GM13976 (cell line): ENCODE data around the gene ALDH8A1.

Source experiments
- DNase-seq: peaks from one replicate; pipeline ENCODE4 v3.0.0; 2012; ENCODE audit warnings: low spot score
- CTCF ChIP-seq: IDR thresholded peaks from 2 replicates; pipeline ENCODE4 v1.5.1; 2012; ENCODE audit warnings: borderline replicate concordance, mild to moderate bottlenecking; ENCODE audit not compliant: insufficient read depth; ENCODE audit errors: extremely low read depth, missing control alignments, control extremely low read depth
- in situ Hi-C: fragments of 300-500 bp; cut with MboI; formaldehyde crosslinking; loops from one replicate; pipeline ENCODE4 v1.12.0; 2022; ENCODE audit warnings: low sequenced_read_pairs, mixed read lengths, inconsistent platforms; ENCODE audit not compliant: unreplicated experiment

ALDH8A1 gene

GRCh38 chr6:134921276-134921675 lies 28.6 kb downstream of the ALDH8A1 start:
- TF ChIP-seq CTCF: no peak
- in situ Hi-C loops: no loop called here
- no peak for DNase-seq

DNA sequence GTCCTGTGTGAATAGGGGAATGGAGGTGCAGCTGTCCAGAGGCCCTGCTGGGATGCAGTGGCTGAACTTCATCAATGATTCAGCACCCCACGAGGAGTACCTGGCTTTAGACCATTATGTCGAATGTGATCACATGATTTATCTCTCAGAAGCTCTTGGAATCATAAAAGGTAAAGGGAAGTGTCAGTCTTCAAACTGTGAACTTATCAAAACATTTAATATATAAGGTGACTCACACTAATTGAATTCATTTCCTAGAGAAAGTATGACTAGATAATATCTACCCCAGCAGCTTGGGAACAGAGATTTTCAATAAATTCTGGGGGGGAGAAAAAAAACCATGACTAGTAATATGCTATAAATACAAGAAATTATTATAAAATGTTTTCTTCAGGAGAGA lies 29.5 kb downstream of the ALDH8A1 start:
- no peak for TF ChIP-seq CTCF
- no peak for DNase-seq
- in situ Hi-C loops: no loop called here

- no peak for TF ChIP-seq CTCF
- in situ Hi-C loops: no loop called here
These were observed 31.4 kb downstream of the ALDH8A1 start for GRCh38 chr6:134918418-134918961.

DNA sequence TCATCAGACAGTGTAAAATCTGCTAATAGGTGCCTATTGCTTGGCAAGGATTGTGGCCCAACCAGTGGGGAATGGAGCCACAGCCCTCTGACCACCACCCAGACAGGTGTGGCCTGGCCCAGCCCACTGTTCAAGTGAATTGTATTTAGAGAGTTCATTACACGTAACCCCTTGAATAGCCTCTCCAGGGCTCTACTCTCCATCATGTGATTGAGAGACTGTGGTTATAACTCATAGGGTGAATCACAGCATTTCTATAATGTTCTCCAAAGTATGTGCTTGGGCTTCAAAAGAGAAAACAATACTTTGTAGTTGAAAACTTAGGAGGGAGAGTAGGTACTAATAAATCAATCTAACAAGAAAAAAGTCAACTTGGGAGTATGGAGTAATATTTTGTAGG lies 38.4 kb downstream of the ALDH8A1 start:
- DNase-seq: no peak
- in situ Hi-C loops: no loop called here
- TF ChIP-seq CTCF: no peak

More at GRCh38 chr6:134918418-134918961, 31.4 kb downstream of the ALDH8A1 start:
- no peak for DNase-seq

DNA sequence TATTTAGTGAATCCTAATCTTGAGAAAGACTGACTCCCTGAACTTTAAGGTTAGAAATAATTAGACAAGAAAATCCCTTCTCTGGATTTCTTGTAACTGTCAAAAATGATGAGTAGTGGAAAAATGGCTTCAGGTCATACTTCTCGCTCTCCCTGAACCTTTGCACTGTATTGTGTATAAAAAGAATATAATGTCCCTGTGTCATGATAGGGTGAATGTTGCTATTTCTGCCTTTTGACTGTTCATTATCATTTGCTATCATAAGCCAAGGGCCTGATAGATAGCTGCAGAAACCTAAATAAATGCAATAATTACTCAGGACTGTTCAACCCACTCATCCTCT lies 39.3 kb downstream of the ALDH8A1 start:
- TF ChIP-seq CTCF: no peak
- in situ Hi-C loops: no loop called here
- DNase-seq: no peak

DNA sequence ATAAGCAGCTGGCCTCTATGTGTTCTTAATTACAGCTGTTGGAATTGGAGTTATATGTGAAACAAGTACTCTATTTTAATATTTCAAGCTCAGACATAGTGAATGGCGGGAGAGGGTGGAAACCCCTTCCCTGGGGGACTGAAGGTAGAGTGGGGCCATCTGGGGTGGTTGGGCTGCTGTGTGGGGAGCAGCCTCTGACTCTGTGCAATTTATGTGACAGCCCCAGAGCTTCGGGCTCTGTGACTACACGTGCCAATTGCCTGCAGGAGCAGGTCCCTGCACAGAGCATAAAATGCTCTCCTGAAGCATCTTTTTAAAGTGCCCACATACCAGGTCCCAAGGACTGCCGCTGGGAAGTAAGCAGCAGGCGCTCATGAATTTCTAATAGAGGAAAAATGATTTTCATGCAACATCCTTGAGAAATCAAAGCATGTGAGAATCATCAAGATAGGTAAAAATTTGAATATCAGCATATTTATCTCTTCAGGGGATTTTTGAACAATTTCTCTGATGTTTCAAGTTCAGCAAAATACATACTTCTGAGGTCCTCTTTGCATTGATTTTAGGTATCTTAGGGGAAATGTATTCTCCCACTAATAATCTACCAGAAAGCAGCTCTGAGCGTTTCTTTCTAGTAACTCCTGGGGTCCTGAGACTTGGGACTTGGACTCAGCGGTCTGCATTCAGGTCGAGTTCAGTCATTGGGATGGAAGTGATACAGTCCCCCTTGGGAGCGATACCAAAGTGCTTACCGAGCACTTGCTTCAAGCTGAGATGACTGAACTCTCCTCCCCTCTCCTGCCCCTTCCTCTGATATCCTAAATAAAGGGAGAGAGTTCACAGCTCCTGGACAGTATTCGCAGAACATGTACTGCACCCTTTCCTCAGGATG lies 40.0 kb downstream of the ALDH8A1 start:
- TF ChIP-seq CTCF: no peak
- no peak for DNase-seq
- in situ Hi-C loops: no loop called here
